ENCODE measurements around the gene ERBIN. TPM values are rescaled to one million over a fixed set of nuclear protein-coding genes. Genes with fewer than 3 reads are reported as not detected.

Gene ERBIN
- total and polyA plus RNA-seq, 10 of the 15 experiments (the other 5 are each of a cell fraction or from before 2014, with no cell fraction given) = 9.5 to 91.1 (median 49.4) TPM

- no peaks in the 10 kb centered on the region for H3K27me3 ChIP-seq (replicated peaks in 1 of 2; ENCODE audit: control insufficient read depth in 2 of 2, insufficient read depth in 2 of 2, low read length in 1 of 2)
- CTCF ChIA-PET = interaction anchor here (0.6 kb wide), 1 partner anchor 10 kb away, joined by 3 read pairs; no protein-coding TSS in a partner anchor
- no peak for TF ChIP-seq ELK1 (IDR thresholded peaks at IDR 0.05; ENCODE audit: low read depth, low read length)
- no peak for TF ChIP-seq SREBF1 (IDR thresholded peaks at IDR 0.05; ENCODE audit: low read length)
- TF ChIP-seq KLF5 (IDR thresholded peaks at IDR 0.05; ENCODE audit: partially characterized antibody) = no peak
- TF ChIP-seq CBX3 (IDR thresholded peaks at IDR 0.05; ENCODE audit: borderline replicate concordance, low read depth) = no peak
- no peak for TF ChIP-seq MYC (IDR thresholded peaks at IDR 0.05; ENCODE audit: insufficient read depth, insufficient read length, insufficient replicate concordance, low read length, severe bottlenecking)
- TF ChIP-seq EP300 (IDR thresholded peaks at IDR 0.05; ENCODE audit: borderline replicate concordance in 1 of 2, control insufficient read depth in 1 of 2, low read depth in 2 of 2, low read length in 2 of 2) = no peak
- no peak for TF ChIP-seq CUX1 (IDR thresholded peaks at IDR 0.05; ENCODE audit: insufficient replicate concordance, low read depth, low read length)
- TF ChIP-seq MLLT1 (IDR thresholded peaks at IDR 0.05) = no peak
- no peak for TF ChIP-seq MXI1 (IDR thresholded peaks at IDR 0.05; ENCODE audit: low read depth, low read length)
- TF ChIP-seq HDAC2 (IDR thresholded peaks at IDR 0.05) = no peak
- TF ChIP-seq E2F8 (IDR thresholded peaks at IDR 0.05; ENCODE audit: low read depth, partially characterized antibody) = no peak
Observed at GRCh38 chr5:65986796-65987195, 60.4 kb downstream of the ERBIN start.

More at GRCh38 chr5:65986796-65987195, 60.4 kb downstream of the ERBIN start:
- Histone ChIP-seq H3K36me3 (ENCODE audit: control insufficient read depth in 2 of 2, insufficient read depth in 2 of 2, low read length in 1 of 2) (peaks cover 0 to 3% of the 10 kb centered on the region in 2 experiments; a peak in 2 of 4 replicates), H3K9ac (ENCODE audit: control insufficient read depth, insufficient read depth, low read length) (no peak overlapping the region), H2AFZ (ENCODE audit: control insufficient read depth, low read depth, low read length) (no peak overlapping the region), H3K4me3 (no peak overlapping the region), H3K79me2 (ENCODE audit: control insufficient read depth, insufficient read depth, low read length) (peaks cover 54% of the 10 kb centered on the region), H3K4me2 (ENCODE audit: control insufficient read depth, insufficient read depth) (no peak overlapping the region), H3K27ac (ENCODE audit: control insufficient read depth, insufficient read depth) (no peak overlapping the region), H3K9me3 (replicated peaks; ENCODE audit: control insufficient read depth, insufficient read depth, low read length) (no peaks in the 10 kb centered on the region), H3K4me1 (ENCODE audit: control insufficient read depth, insufficient read depth, low read length) (no peaks in the 10 kb centered on the region), H4K20me1 (ENCODE audit: control insufficient read depth, insufficient read depth) (no peaks in the 10 kb centered on the region; the same call in 1 of the 2 replicates)
- DNase-seq (ENCODE audit: low read depth, low spot score) = no peak
- SMC1A ChIA-PET (ENCODE audit: uncharacterized antibody, unreplicated experiment) = interaction anchor here (1.2 kb wide), 1 partner anchor 16 kb away, joined by 3 read pairs; no protein-coding TSS in a partner anchor
- in situ Hi-C loops (cut with MboI) (no loop called here), intact Hi-C loops (cut with micrococcal nuclease; ENCODE audit: unreplicated experiment) (no loop called here)
- no TSS peak for BruUV-seq (replicated peaks)
- RAD21 ChIA-PET (ENCODE audit: unreplicated experiment) = interaction anchor here (1.1 kb wide), 1 partner anchor 59 kb away, joined by 4 read pairs; no protein-coding TSS in a partner anchor
- ATAC-seq = no peak
- POLR2A ChIA-PET = no interaction called here
- FAIRE-seq = no peak
- 100% methylated on average over 3 of the region's 3 CpGs for WGBS (ENCODE audit: insufficient coverage, insufficient replicate concordance, low lambda C conversion rate, missing lambda C conversion rate)

Data from GM12878 (cell line).